Measurements from ENCODE around the gene FAM89A. TPM values are rescaled to one million over a fixed set of nuclear protein-coding genes. Genes with fewer than 3 reads are reported as not detected.
"Not testable (repeated sequence)": the region's sequence is repeated elsewhere in the genome, so short reads cannot be mapped to it uniquely, and the experiment has no call there.

Gene FAM89A
- total and polyA plus RNA-seq, 2 donors (not counting 3 experiments of a cell fraction or from before 2014, with no cell fraction given), result 21.0 to 24.0 TPM

GRCh38 chr1:231011360-231011759, 28.7 kb downstream of the FAM89A start:
- Histone ChIP-seq H3K9me3 (replicated peaks; ENCODE audit: control insufficient read depth, insufficient read depth, low read length) (no peaks in the 10 kb centered on the region), H3K4me1 (ENCODE audit: control insufficient read depth, extremely low read depth, insufficient read depth, low read length) (no peaks in the 10 kb centered on the region), H3K79me2 (ENCODE audit: control insufficient read depth, insufficient read depth, low read length) (no peaks in the 10 kb centered on the region), H3K4me3 (replicated peaks in 1 of 3; ENCODE audit: insufficient read depth in 1 of 3, low read depth in 1 of 3, low read length in 3 of 3) (no peak overlapping the region), H3K36me3 (ENCODE audit: control insufficient read depth in 2 of 2, extremely low read depth in 1 of 2, insufficient read depth in 2 of 2, low read length in 2 of 2) (no peaks in the 10 kb centered on the region), H4K20me1 (replicated peaks; ENCODE audit: control insufficient read depth, extremely low read depth, insufficient read depth, low read length) (no peaks in the 10 kb centered on the region), H3K9ac (replicated peaks; ENCODE audit: extremely low read depth, insufficient read depth, low read length) (no peak overlapping the region), H3K4me2 (ENCODE audit: insufficient read depth, low read length) (no peak overlapping the region), H3K9me1 (replicated peaks; ENCODE audit: control insufficient read depth, extremely low read depth, insufficient read depth, low read length) (no peaks in the 10 kb centered on the region), H3K27ac (ENCODE audit: insufficient read depth, low read depth, low read length) (no peak overlapping the region), H3K27me3 (ENCODE audit: control insufficient read depth in 2 of 2, insufficient read depth in 2 of 2, low read length in 2 of 2) (no peaks in the 10 kb centered on the region), H2AFZ (ENCODE audit: low read depth, low read length) (no peak overlapping the region)
- FAIRE-seq (no peak), DNase-seq (ENCODE audit: low read depth, low spot score) (no peak)
- no TSS peak for BruUV-seq (replicated peaks)
- TF ChIP-seq FOS (IDR thresholded peaks at IDR 0.05; ENCODE audit: borderline replicate concordance, insufficient read depth, low read length) (no peak), CTCF (IDR thresholded peaks at IDR 0.05; ENCODE audit: extremely low read depth in 1 of 2, insufficient read depth in 1 of 2, low read depth in 1 of 2, low read length in 2 of 2) (no peak), GATA2 (IDR thresholded peaks at IDR 0.05; ENCODE audit: insufficient read depth, insufficient read length, low read depth, low read length) (no peak), JUN (IDR thresholded peaks at IDR 0.05; ENCODE audit: borderline replicate concordance, insufficient read depth, insufficient read length, low read depth) (no peak), MAX (IDR thresholded peaks at IDR 0.05; ENCODE audit: insufficient read depth, insufficient read length) (no peak), MYC (IDR thresholded peaks at IDR 0.05; ENCODE audit: low read depth, low read length) (no peak), POLR2AphosphoS5 (IDR thresholded peaks at IDR 0.05; ENCODE audit: insufficient read depth, low read depth, low read length) (no peak), POLR2A (IDR thresholded peaks at IDR 0.05; ENCODE audit: low read depth, low read length) (no peak), EZH2 (IDR thresholded peaks at IDR 0.05; ENCODE audit: borderline replicate concordance, low read depth, low read length, severe bottlenecking) (no peak)
- ChIA-PET CTCF (no interaction called here), POLR2A (no interaction called here)
- dilution Hi-C loops (cut with MboI; ENCODE audit: extremely low pct_ligation_motif_present, low sequenced_read_pairs), result no loop called here
- intact Hi-C loops (cut with micrococcal nuclease), result no loop called here

GRCh38 chr1:231007535-231007934, 32.5 kb downstream of the FAM89A start:
- H3K9ac ChIP-seq (replicated peaks; ENCODE audit: extremely low read depth, insufficient read depth, low read length); POLR2A ChIA-PET; FAIRE-seq; H3K27ac ChIP-seq (ENCODE audit: insufficient read depth, low read depth, low read length); BruUV-seq (replicated peaks); H4K20me1 ChIP-seq (replicated peaks; ENCODE audit: control insufficient read depth, extremely low read depth, insufficient read depth, low read length); H3K4me1 ChIP-seq (ENCODE audit: control insufficient read depth, extremely low read depth, insufficient read depth, low read length); CTCF ChIA-PET; H3K79me2 ChIP-seq (ENCODE audit: control insufficient read depth, insufficient read depth, low read length); H3K4me2 ChIP-seq (ENCODE audit: insufficient read depth, low read length); H3K36me3 ChIP-seq (ENCODE audit: control insufficient read depth in 2 of 2, extremely low read depth in 1 of 2, insufficient read depth in 2 of 2, low read length in 2 of 2); H3K9me3 ChIP-seq (replicated peaks; ENCODE audit: control insufficient read depth, insufficient read depth, low read length); H2AFZ ChIP-seq (ENCODE audit: low read depth, low read length); DNase-seq (ENCODE audit: low read depth, low spot score); H3K4me3 ChIP-seq (replicated peaks in 1 of 3; ENCODE audit: insufficient read depth in 1 of 3, low read depth in 1 of 3, low read length in 3 of 3); dilution Hi-C loops (cut with MboI; ENCODE audit: extremely low pct_ligation_motif_present, low sequenced_read_pairs); intact Hi-C loops (cut with micrococcal nuclease); H3K27me3 ChIP-seq (ENCODE audit: control insufficient read depth in 2 of 2, insufficient read depth in 2 of 2, low read length in 2 of 2); H3K9me1 ChIP-seq (replicated peaks; ENCODE audit: control insufficient read depth, extremely low read depth, insufficient read depth, low read length): not testable (repeated sequence)

Measured in endothelial cell of umbilical vein (primary cell).